Fibroblast of mammary gland (primary cell): ENCODE data around the gene DOCK2.
"Not testable (repeated sequence)": the region's sequence is repeated elsewhere in the genome, so short reads cannot be mapped to it uniquely, and the experiment has no call there.

Experiments used
- DNase-seq: peaks from one replicate; pipeline ENCODE4 v3.0.0-alpha.2; 2010; ENCODE audit warnings: low read depth
- H3K4me3 ChIP-seq: 2 replicates; pipeline ENCODE4 v1.5.1; 2011; ENCODE audit warnings: low read depth, mild to moderate bottlenecking, low read length, moderate library complexity; ENCODE audit not compliant: control insufficient read depth
- TF ChIP-seq, protein P1 (sequence below): conservative IDR thresholded peaks from 2 replicates; pipeline ENCODE4 v1.5.1; 2011; ENCODE audit warnings: low read depth, low read length, inconsistent platforms; ENCODE audit not compliant: control insufficient read depth, insufficient read depth

The DOCK2 gene

DNA sequence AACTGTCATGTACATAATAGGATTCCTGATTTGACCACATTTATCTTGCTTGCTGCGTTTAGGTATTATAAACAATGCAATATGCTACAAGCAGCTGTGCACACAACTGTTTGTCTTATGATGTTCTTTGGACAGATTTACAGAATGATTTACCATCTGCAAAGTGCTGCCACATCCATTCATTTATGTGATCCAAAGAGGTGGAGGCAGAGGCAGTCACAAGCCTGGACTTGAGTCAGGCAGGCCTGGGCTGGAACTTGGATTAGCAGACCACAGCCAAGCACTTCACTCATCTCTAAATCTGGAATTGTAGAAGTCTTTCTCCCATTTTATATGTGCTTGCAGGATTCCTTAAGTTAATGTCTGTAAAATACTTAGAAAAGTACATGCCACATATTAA is 194.3 kb downstream of the DOCK2 start:
- H3K4me3 ChIP-seq, result no peak overlapping the region
- TF ChIP-seq, protein P1, sequence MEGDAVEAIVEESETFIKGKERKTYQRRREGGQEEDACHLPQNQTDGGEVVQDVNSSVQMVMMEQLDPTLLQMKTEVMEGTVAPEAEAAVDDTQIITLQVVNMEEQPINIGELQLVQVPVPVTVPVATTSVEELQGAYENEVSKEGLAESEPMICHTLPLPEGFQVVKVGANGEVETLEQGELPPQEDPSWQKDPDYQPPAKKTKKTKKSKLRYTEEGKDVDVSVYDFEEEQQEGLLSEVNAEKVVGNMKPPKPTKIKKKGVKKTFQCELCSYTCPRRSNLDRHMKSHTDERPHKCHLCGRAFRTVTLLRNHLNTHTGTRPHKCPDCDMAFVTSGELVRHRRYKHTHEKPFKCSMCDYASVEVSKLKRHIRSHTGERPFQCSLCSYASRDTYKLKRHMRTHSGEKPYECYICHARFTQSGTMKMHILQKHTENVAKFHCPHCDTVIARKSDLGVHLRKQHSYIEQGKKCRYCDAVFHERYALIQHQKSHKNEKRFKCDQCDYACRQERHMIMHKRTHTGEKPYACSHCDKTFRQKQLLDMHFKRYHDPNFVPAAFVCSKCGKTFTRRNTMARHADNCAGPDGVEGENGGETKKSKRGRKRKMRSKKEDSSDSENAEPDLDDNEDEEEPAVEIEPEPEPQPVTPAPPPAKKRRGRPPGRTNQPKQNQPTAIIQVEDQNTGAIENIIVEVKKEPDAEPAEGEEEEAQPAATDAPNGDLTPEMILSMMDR, result no peak
- DNase-seq, result no peak

DNA sequence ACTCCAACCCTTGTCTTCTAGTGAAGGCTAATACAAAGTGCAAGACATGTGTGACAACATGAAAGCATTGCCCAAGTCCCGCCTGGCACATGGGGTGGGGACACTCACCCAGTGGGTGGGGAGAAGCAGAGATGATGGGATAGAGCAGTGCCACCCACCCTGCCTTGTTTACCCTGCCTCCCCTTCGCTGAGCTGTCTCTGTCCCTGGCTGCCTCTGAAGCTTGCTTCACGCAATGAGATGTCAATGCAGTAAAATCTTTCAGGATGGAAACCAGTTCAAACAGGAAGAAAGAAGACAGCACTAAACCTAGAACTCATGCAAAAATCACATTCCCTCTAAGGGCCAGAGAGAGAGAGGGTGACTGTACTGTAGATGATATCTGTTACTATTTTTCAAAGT is 195.2 kb downstream of the DOCK2 start:
- H3K4me3 ChIP-seq, result no peak overlapping the region
- DNase-seq, result no peak
- TF ChIP-seq, protein P1, result no peak

DNA sequence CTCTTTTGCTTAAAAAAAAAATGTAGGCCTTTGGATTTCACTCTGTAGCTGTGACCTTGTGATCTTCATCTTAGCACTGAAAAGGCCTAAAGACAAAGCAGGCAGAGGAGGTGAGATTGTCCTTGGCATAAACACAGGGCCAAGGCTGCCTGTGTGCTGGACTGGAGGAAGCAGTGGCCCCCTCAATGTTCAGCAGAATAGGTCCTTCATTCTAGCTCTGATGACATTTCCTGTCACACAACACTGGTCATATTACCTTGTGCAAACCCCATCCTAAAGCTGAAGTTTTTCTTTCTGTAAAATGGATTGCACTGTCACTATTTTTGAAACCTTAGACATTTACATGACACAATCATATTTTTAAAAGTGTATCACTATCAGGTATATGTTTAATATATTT is 195.8 kb downstream of the DOCK2 start:
- TF ChIP-seq, protein P1, result no peak
- no peak for DNase-seq
- no peak overlapping the region for H3K4me3 ChIP-seq

- peak; percentile 79 for DNase-seq
- H3K4me3 ChIP-seq, result not testable (repeated sequence)
Measured at GRCh38 chr5:169833681-169834292, 196.7 kb downstream of the DOCK2 start.

DNA sequence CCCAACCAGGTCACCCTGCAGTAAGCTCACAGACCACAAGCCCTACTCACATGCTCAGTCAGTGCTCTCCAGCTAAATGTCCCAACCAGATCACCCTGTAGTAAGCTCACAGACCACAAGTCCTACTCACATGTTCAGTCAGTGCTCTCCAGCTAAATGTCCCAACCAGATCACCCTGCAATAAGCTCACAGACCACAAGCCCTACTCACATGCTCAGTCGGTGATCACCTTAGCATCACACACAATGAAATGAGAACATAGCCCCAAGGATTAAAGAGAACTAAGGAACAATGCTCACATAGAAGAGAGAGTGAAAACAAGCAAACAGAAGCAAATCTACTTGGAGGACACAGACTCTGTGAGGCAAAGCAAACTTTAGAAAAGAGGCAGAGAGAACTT is 197.5 kb downstream of the DOCK2 start:
- not testable (repeated sequence) for H3K4me3 ChIP-seq
- DNase-seq, result peak; percentile 57

DNA sequence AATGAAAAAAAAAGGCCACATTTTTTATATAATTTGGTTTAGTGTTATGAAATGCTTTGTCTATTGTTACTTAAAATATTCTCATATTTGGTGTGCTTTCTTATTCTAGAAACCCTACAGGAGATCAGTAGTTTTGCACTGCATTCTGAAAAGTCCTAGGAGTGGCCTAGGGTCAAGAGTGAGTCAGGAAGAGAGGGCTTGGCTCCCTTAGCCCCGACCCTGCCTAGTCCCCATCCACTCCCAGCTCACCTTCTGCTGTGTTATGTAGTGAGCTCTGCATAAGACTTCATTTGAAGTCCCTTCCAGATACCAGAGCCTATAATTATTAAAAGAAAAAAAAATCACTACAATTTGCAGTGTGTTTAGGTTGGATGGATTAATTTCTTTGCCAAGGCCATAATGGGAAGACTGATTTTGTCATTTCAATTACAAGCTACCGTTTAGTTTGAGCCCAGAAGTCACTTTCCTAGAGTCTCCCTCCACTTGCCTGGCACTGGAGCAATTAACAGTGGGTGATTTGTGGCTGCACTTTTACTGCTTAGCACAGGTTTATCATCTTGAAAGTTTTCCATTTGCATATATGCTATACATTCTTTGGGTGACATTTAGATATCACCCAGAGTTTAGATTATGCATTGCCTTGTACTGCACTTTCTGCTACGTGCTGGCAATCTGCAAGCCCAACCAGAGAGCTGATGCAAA is 199.9 kb downstream of the DOCK2 start:
- no peak overlapping the region for H3K4me3 ChIP-seq
- no peak for DNase-seq
- TF ChIP-seq, protein P1, result no peak

GRCh38 chr5:169837686-169838085 is 200.6 kb downstream of the DOCK2 start:
- TF ChIP-seq, protein P1, result no peak
- no peak for DNase-seq
- H3K4me3 ChIP-seq, result no peak overlapping the region

DNA sequence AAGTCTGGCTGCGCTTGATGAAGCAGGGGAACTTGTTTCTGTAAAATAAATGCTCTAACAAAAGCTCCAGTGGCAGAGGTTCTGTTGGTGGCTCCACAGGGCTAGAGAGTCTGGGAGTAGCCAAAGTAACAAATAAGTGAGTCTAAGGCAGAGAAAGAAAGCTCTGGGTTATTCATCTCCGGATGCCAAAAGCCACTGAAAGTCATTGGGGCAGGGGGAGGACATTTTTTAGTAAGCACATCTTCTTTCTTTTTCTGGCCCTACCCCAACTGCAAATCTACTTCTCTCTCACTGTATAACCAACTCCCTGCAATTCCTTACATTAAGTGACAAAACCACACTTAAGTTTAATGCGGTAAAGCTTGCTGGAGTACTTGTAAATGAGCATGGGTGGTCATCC is 201.6 kb downstream of the DOCK2 start:
- no peak for DNase-seq
- TF ChIP-seq, protein P1, result no peak
- no peak overlapping the region for H3K4me3 ChIP-seq
